Erythroblast (primary cell): ENCODE results near the gene PLRG1.

ENCODE experiments used
- GATA1 ChIP-seq: IDR thresholded peaks from 2 replicates; pipeline ENCODE4 v1.6.1; 2011; ENCODE audit warnings: low read depth, mild to moderate bottlenecking, control low read depth, low read length, moderate library complexity
- POLR2A ChIP-seq: IDR thresholded peaks from 2 replicates; pipeline ENCODE4 v1.6.1; 2011; ENCODE audit warnings: mild to moderate bottlenecking, low read length

DNA sequence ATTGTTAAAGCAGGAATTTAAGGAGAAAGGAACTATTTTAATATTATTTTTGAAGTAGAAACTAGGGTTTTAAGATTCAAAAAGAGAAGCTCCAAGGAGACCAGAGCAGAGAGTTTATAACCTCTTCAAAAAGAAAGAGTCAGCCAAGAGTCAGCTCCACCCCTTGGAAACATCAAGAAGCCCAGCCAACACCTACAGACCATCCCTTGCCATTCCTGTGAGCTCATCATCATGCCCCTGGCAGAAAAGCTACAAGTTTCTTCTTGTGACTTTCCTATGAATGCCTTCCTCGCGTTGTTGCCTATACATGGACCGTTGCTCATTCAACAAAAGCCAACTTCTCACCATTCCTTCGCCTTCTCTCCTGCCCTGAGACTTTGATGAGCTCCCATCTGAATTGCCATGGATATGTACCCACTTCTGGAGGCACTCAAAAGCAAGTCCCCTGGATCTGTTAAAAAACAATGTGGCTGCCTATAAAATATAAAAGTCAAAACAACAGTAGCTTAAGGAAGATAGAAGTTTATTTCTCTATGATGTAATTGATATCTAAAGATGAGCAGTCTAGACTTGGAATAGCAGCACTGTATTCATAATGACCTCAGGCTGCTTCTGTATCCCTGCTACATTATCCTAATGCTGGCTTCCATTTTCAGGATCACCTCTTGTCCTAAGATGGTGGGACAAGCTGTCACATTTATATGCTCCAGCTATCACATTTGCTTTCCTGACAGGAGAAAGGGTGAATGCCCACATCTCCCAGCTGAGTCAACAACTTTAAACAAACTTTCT lies 20.3 kb downstream of the PLRG1 start:
- TF ChIP-seq POLR2A (no peak), GATA1 (no peak)
